Fibroblast of skin of abdomen (primary cell): ENCODE measurements around the gene ST6GALNAC2.

ENCODE experiments used
- DNase-seq: peaks from one replicate; pipeline ENCODE4 v3.0.0-alpha.2; 2013

Gene ST6GALNAC2

GRCh38 chr17:76553178-76553908, 32.3 kb downstream of the ST6GALNAC2 start:
- no peak for DNase-seq

GRCh38 chr17:76551685-76552084, 34.0 kb downstream of the ST6GALNAC2 start:
- DNase-seq: no peak

GRCh38 chr17:76550712-76551615, 34.7 kb downstream of the ST6GALNAC2 start:
- no peak for DNase-seq

GRCh38 chr17:76549539-76549938, 36.1 kb downstream of the ST6GALNAC2 start:
- DNase-seq: no peak

- DNase-seq: no peak
Measured at GRCh38 chr17:76549215-76549518, 36.5 kb downstream of the ST6GALNAC2 start.

GRCh38 chr17:76548378-76549214, 37.1 kb downstream of the ST6GALNAC2 start:
- DNase-seq: no peak

- DNase-seq: no peak
Measured at GRCh38 chr17:76547642-76548202, 37.9 kb downstream of the ST6GALNAC2 start.

GRCh38 chr17:76547183-76547641, 38.4 kb downstream of the ST6GALNAC2 start:
- peak; percentile 61 for DNase-seq

GRCh38 chr17:76546556-76547182, 39.0 kb downstream of the ST6GALNAC2 start:
- DNase-seq: peak; percentile 93

GRCh38 chr17:76545918-76546555, 39.6 kb downstream of the ST6GALNAC2 start:
- no peak for DNase-seq

GRCh38 chr17:76544546-76545365, 40.9 kb downstream of the ST6GALNAC2 start:
- no peak for DNase-seq

GRCh38 chr17:76543826-76544545, 41.7 kb downstream of the ST6GALNAC2 start:
- no peak for DNase-seq

GRCh38 chr17:76543482-76543825, 42.2 kb downstream of the ST6GALNAC2 start:
- no peak for DNase-seq

- no peak for DNase-seq
Measured at GRCh38 chr17:76542984-76543383, 42.7 kb downstream of the ST6GALNAC2 start.

- no peak for DNase-seq
Measured at GRCh38 chr17:76542566-76542971, 43.1 kb downstream of the ST6GALNAC2 start.

- DNase-seq: no peak
Measured at GRCh38 chr17:76541739-76542454, 43.8 kb downstream of the ST6GALNAC2 start.

- peak; percentile 95 for DNase-seq
Measured at GRCh38 chr17:76540381-76541300, 45.0 kb downstream of the ST6GALNAC2 start.

GRCh38 chr17:76539631-76540271, 45.9 kb downstream of the ST6GALNAC2 start, which contains the start of gene PRCD:
TSS of gene PRCD (plus strand) at chr17:76540044. CDS start at chr17:76540142, 98 bp downstream.
- no peak for DNase-seq
